ENCODE data around the gene ARHGAP24.

Gene ARHGAP24

DNA sequence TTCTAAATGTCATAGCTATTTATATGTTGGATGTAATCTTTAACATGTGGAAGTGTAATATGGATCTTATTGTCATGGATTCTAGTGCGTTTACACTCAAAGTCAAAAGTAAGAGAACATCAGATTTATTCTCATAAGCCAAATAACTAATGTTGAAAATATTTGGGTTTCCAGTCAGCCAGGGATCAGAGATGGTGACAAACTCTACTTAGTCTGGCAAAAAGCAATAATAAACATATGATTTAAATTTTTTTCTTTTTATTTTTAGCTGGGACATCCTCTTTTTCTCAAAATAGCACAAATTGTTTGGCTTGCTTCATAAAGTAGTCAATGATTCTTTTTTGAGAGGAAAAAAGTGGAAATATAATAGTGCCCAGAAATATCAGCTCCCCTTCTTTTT lies 392.3 kb downstream of the ARHGAP24 start:
- TF ChIP-seq, protein P1, sequence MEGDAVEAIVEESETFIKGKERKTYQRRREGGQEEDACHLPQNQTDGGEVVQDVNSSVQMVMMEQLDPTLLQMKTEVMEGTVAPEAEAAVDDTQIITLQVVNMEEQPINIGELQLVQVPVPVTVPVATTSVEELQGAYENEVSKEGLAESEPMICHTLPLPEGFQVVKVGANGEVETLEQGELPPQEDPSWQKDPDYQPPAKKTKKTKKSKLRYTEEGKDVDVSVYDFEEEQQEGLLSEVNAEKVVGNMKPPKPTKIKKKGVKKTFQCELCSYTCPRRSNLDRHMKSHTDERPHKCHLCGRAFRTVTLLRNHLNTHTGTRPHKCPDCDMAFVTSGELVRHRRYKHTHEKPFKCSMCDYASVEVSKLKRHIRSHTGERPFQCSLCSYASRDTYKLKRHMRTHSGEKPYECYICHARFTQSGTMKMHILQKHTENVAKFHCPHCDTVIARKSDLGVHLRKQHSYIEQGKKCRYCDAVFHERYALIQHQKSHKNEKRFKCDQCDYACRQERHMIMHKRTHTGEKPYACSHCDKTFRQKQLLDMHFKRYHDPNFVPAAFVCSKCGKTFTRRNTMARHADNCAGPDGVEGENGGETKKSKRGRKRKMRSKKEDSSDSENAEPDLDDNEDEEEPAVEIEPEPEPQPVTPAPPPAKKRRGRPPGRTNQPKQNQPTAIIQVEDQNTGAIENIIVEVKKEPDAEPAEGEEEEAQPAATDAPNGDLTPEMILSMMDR (IDR thresholded peaks at IDR 0.05) = no peak

DNA sequence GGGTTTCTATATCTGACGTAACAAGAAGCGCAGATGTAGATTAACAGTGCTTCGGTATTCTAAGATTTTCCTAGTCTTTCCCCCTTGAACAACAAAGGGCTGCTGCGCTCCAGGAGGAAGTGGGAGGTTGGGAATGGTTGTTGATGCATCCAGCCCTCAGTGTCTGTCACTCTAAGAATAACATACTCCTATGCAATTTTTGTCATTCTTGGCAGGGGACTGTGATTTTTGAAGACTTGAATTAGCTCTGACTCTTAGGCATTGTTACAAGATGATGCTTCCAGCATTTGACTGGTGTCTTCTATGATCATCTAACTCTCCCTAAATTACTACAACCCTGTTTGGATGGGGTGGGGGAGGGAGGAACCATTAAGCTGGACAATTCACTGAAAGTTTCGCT lies 394.2 kb downstream of the ARHGAP24 start:
- TF ChIP-seq, protein P1 (IDR thresholded peaks at IDR 0.05) = no peak

DNA sequence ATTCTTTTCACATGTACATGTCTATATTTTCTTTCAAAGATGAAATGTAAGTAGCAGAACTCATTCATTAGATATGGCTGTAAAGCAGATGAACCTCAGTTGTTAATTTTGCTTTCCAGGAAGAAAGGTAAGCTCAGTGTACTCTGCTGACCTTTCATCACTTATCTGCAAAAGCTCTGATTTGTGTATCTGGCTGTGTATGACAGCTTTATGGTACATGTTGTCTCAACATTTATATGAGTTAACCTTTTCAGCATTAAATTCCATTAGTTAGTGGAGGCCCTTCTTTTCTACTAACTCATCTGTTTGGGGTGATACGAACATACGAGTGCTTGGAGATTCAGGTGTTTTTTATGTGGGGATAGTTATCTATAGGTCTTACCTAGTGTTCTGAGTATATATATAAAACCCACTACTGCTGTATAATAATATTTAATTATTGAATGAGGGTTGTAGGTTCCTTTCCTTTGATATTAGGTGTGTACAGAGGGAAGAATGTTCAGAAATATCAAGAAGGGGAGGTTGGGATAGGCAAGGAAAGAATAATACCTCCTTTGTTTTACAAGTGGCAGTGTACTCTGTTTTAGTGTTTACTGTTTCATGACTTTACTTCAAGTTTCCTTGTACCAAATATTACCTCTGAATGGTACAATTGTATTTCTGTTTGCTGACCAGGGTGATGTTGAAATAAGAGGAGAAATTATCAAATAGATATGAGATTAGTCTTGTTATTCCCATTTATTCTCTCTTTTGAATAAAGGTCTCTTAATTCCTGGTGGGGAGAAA lies 395.5 kb downstream of the ARHGAP24 start:
- TF ChIP-seq, protein P1 (IDR thresholded peaks at IDR 0.05) = no peak

DNA sequence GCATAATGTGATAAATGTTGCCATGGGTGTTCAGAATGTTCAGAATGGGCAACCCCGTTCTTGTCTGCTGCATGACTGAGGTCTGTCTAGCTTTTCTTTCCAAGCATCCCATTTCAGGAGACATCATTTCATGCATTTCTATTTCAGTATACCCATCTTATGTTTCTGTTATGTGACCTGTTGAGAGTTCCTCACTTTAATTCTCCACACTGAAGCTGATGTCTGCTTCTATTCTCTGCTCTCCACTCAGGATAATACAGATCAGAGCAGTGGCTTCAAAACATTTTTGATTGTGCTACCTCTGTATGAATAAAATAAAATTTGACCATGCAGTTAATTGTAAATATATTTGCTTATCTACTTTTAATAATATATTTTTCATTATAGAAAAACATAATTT lies 398.6 kb downstream of the ARHGAP24 start:
- TF ChIP-seq, protein P1 (IDR thresholded peaks at IDR 0.05) = no peak

DNA sequence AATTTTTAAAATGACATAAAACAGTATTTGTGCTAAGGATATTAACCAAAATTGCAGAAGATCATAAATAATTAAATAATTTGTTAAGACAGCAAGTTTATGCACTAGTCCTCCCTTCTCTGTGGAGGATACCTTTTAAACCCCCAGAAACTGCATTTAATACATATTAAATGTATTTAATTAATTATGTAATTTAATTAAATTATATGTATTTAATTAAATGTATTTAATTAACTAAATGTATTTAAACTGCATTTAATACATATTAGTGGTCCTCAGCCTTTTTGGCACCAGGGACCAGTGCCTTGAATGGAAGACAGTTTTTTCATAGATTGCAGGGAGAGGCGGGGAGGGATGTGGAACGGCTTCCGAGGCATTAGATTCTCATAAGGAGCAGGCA lies 404.6 kb downstream of the ARHGAP24 start:
- TF ChIP-seq, protein P1 (IDR thresholded peaks at IDR 0.05) = no peak

DNA sequence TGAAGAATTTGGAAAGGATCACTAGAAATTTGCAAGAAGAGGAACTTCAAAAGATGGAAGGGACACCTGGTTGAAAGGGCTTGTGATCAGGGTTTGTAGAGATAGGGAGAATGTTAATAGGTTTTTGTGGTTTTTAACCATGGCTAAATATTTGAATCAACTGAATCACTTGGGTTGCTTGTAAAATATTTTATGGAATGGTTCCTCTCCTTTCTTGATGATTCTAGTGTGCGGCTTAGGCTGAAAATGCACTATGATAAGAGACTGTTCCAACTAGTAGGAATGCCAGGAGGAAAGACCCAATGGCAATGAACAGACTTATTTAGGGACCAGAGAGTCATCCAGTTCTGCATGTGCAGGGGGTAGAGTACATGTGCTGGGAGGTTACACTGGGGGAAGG lies 408.2 kb downstream of the ARHGAP24 start:
- TF ChIP-seq, protein P1 (IDR thresholded peaks at IDR 0.05) = no peak

DNA sequence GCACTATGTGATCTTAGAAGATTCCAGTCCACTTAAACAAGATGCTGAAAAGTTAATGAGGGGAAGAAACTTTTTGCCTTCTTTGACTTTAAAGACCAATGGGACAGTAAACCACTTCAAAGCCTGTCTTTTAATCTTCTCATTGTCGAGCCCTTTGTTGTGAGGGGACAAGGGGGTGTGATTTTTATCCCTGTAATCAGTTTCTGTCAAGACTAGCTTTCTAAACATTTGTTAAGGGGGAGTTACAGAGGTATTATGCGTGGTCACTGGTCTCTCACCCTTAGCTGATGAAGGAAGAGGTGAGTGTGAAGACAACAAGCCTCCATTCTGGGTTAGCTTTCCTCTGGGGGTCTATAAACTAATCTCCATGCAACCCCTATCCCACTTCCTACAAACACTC lies 409.3 kb downstream of the ARHGAP24 start:
- TF ChIP-seq, protein P1 (IDR thresholded peaks at IDR 0.05) = no peak

DNA sequence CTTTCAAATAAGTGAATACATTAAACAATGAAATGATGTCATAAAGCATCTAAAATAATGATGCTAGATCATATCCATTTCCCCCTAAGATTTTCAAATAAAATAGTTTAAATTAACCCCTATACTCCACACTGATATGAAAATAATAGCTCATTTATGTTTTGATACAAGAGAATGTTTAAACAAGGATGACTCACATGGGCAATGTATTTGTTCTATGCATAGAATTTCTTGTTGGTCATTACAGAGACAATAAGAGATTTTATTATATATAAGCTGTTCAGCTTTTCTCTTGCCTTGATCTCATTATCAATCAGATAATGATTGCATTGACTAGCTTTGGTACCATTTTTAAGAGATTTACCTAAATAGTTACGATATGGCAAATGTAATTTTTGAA lies 411.7 kb downstream of the ARHGAP24 start:
- TF ChIP-seq, protein P1 (IDR thresholded peaks at IDR 0.05) = no peak

Data from LNCAP (cell line).